HEK293T (cell line): ENCODE measurements around the gene CD247.

Experiments used
- CTCF ChIA-PET: fragments of 350-600 bp; formaldehyde crosslinking; extraction: SDS; loops from one replicate; lab custom pipeline; 2021; ENCODE audit warnings: antibody characterized with exemption, inconsistent platforms; lab: Yijun Ruan, JAX
- POLR2A ChIA-PET: fragments of 350-600 bp; formaldehyde crosslinking; extraction: SDS; loops from one replicate; lab custom pipeline; 2020; ENCODE audit warnings: antibody characterized with exemption, inconsistent platforms; lab: Yijun Ruan, JAX
- DNase-seq: peaks from one replicate; pipeline ENCODE4 v3.0.0; 2012; ENCODE audit warnings: mixed read lengths; ENCODE audit errors: extremely low spot score
- ARNT ChIP-seq: fragments of 450-650 bp; IDR thresholded peaks from 2 replicates; pipeline ENCODE4 v1.6.1; 2017; ENCODE audit warnings: mild to moderate bottlenecking
- BHLHE40 ChIP-seq: fragments of 450-650 bp; IDR thresholded peaks from 2 replicates; pipeline ENCODE4 v1.6.1; 2016; ENCODE audit warnings: mild to moderate bottlenecking, moderate library complexity, borderline replicate concordance
- CTBP1 ChIP-seq: fragments of 450-650 bp; IDR thresholded peaks from 2 replicates; pipeline ENCODE4 v1.6.1; 2016; ENCODE audit warnings: borderline replicate concordance
- ELF4 ChIP-seq: fragments of 450-650 bp; IDR thresholded peaks from 2 replicates; pipeline ENCODE4 v1.6.1; 2017; ENCODE audit warnings: antibody characterized with exemption
- FOXA1 ChIP-seq: fragments of 450-650 bp; IDR thresholded peaks from 2 replicates; pipeline ENCODE4 v1.6.1; 2016; ENCODE audit warnings: mild to moderate bottlenecking
- FOXK2 ChIP-seq: fragments of 450-650 bp; IDR thresholded peaks from 2 replicates; pipeline ENCODE4 v1.6.1; 2016; ENCODE audit warnings: mild to moderate bottlenecking
- FOXM1 ChIP-seq: fragments of 450-650 bp; IDR thresholded peaks from 2 replicates; pipeline ENCODE4 v1.6.1; 2017; ENCODE audit warnings: mild to moderate bottlenecking, borderline replicate concordance
- HDGF ChIP-seq: fragments of 450-650 bp; IDR thresholded peaks from 2 replicates; pipeline ENCODE4 v1.6.1; 2017; ENCODE audit warnings: antibody characterized with exemption, borderline replicate concordance
- L3MBTL2 ChIP-seq: fragments of 450-650 bp; conservative IDR thresholded peaks from 2 replicates; pipeline ENCODE4 v1.6.1; 2016; ENCODE audit warnings: mild to moderate bottlenecking
- LEF1 ChIP-seq: fragments of 450-650 bp; IDR thresholded peaks from 2 replicates; pipeline ENCODE4 v1.6.1; 2017; ENCODE audit warnings: mild to moderate bottlenecking, borderline replicate concordance
- NFRKB ChIP-seq: fragments of 450-650 bp; IDR thresholded peaks from 2 replicates; pipeline ENCODE4 v1.6.1; 2016; ENCODE audit warnings: mild to moderate bottlenecking, moderate library complexity
- SP1 ChIP-seq: fragments of 450-650 bp; IDR thresholded peaks from 2 replicates; pipeline ENCODE4 v1.6.1; 2017
- SUZ12 ChIP-seq: fragments of 450-650 bp; IDR thresholded peaks from 2 replicates; pipeline ENCODE4 v1.6.1; 2016; ENCODE audit warnings: mild to moderate bottlenecking
- TARDBP ChIP-seq: fragments of 450-650 bp; IDR thresholded peaks from 2 replicates; pipeline ENCODE4 v1.6.1; 2016
- ZNF384 ChIP-seq: fragments of 450-650 bp; IDR thresholded peaks from 2 replicates; pipeline ENCODE4 v1.6.1; 2016
- TF ChIP-seq, protein P1 (sequence below): fragments of 450-650 bp; IDR thresholded peaks from 2 replicates; pipeline ENCODE4 v1.6.1; 2016

The CD247 gene

GRCh38 chr1:167543199-167543990 lies 25.1 kb upstream of the CD247 start:
- no peak for DNase-seq
- TF ChIP-seq FOXM1 (no peak), L3MBTL2 (no peak), CTBP1 (no peak), NFRKB (no peak), TARDBP (no peak), ZNF384 (no peak), ELF4 (no peak), BHLHE40 (no peak), LEF1 (no peak), ARNT (no peak), SP1 (no peak), FOXA1 (no peak), HDGF (no peak), FOXK2 (no peak), SUZ12 (no peak)
- TF ChIP-seq, protein P1, sequence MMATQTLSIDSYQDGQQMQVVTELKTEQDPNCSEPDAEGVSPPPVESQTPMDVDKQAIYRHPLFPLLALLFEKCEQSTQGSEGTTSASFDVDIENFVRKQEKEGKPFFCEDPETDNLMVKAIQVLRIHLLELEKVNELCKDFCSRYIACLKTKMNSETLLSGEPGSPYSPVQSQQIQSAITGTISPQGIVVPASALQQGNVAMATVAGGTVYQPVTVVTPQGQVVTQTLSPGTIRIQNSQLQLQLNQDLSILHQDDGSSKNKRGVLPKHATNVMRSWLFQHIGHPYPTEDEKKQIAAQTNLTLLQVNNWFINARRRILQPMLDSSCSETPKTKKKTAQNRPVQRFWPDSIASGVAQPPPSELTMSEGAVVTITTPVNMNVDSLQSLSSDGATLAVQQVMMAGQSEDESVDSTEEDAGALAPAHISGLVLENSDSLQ, result no peak
- ChIA-PET CTCF (interaction anchor here (0.6 kb wide), 1 partner anchor 155 kb away, joined by 3 read pairs; no protein-coding TSS in a partner anchor), POLR2A (interaction anchor here (0.8 kb wide), 1 partner anchor 10 kb away, joined by 4 read pairs; the partner anchor contains the start of gene CREG1)

DNA sequence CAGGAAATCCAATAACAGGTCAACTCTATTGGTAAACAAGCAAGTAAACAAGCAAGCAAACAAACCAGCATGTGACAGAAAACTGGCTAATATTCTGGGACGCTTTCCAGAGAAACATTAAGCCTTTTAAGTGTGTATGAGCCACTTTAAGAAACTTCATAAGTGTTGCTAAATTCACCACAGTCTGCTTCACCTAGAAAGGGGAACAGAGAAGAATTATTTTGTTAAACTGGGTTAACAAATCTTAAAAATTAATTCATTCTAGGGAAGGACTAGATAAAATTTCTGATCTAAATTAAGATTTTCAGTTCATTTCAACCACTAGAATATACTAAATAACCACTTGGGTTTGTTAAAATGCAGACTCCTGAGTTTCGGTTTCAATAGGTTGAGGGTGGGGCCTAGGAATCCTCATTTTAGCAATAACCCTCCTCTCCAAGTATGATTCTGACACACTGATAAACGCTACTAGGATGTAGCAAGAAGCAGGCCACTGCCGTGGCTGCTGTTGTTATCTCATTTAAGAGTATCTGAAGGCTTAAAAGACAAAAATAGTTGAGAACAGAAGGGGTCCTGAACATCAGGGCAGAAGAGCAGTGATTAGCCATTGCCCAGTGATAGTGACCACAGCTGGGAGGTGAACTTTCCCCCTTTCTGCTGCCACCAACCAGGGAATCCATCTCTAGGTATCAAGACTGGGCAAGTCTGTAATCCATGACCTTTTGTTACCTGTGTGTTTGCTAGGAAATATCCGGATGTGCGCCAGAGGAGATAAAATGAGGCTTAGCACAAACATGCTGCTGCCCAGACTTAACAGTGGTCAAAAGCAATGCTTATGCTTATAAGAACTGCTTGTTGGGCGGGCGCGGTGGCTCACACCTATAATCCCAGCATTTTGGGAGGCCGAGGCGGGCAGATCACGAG lies 24.0 kb upstream of the CD247 start:
- POLR2A ChIA-PET, result interaction anchor here (1.0 kb wide), 1 partner anchor 11 kb away, joined by 4 read pairs; the partner anchor contains the start of gene CREG1
- CTCF ChIA-PET, result interaction anchor here (2.5 kb wide), 1 partner anchor 13 kb away, joined by 12 read pairs; no protein-coding TSS in a partner anchor
- DNase-seq, result no peak
- TF ChIP-seq SUZ12 (no peak), SP1 (no peak), LEF1 (no peak), NFRKB (no peak), CTBP1 (no peak), ARNT (no peak), FOXM1 (no peak), FOXK2 (no peak)
- TF ChIP-seq, protein P1, result no peak

DNA sequence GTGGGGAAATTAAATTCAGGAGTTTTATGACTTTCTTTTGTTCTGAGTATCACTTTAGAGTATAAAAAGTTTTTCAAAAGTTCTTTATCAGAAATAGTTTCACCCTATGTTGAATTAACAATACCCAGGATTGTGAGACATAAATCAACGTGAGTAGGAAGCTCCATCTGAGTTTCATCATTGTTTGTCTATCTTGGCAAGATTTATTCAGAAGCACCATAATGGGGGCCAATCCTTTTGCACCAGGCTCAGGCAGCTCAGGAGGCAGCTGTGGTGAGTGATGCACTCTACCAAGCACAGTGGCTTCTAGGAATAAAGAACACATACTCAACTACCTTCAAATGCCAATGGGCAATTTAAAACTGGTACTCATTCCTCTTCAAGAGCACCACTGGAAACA lies 23.3 kb upstream of the CD247 start:
- POLR2A ChIA-PET, result interaction anchor here (1.0 kb wide), 1 partner anchor 12 kb away, joined by 4 read pairs; the partner anchor contains the start of gene CREG1
- no peak for DNase-seq
- no peak for TF ChIP-seq BHLHE40
- no peak for TF ChIP-seq FOXA1
- TF ChIP-seq HDGF, result no peak
- no peak for TF ChIP-seq FOXM1
- no peak for TF ChIP-seq ELF4
- no peak for TF ChIP-seq ZNF384
- no peak for TF ChIP-seq FOXK2
- no peak for TF ChIP-seq SP1
- no peak for TF ChIP-seq SUZ12
- no peak for TF ChIP-seq L3MBTL2
- TF ChIP-seq LEF1, result no peak
- TF ChIP-seq NFRKB, result no peak
- CTCF ChIA-PET, result interaction anchor here (1.1 to 2.5 kb wide), 3 partner anchors 12 to 146 kb away, joined by 3 to 12 read pairs (median 7); no protein-coding TSS in a partner anchor

DNA sequence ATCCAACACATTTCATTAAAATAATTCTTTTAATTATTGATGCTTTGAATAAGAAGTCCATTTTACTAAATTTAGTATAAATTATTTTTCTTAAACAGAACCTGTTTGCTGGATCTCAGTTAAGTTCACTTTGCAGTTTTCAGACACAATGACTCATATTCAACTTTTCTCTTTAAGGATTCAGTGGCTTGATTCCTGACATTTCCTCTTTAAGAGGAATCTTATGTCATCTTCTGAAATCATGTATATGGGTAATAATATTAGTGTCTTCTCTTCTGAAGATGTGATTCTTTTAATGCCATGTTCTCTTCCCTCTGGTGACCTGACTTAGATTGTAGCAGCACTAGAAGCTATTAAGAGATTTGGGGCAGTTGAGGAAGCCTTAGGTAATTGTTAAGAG lies 22.7 kb upstream of the CD247 start:
- no peak for TF ChIP-seq HDGF
- ChIA-PET CTCF (interaction anchor here (0.6 to 2.5 kb wide), 10 partner anchors 8 to 147 kb away, joined by 3 to 12 read pairs (median 4); partner anchors contain the start of gene CREG1), POLR2A (interaction anchor here (1.0 kb wide), 1 partner anchor 12 kb away, joined by 4 read pairs; the partner anchor contains the start of gene CREG1)
- no peak for DNase-seq

GRCh38 chr1:167538657-167539056 lies 20.3 kb upstream of the CD247 start:
- no peak for TF ChIP-seq LEF1
- no peak for TF ChIP-seq ZNF384
- TF ChIP-seq L3MBTL2, result no peak
- TF ChIP-seq FOXM1, result no peak
- no peak for TF ChIP-seq FOXK2
- no peak for TF ChIP-seq ARNT
- no peak for TF ChIP-seq FOXA1
- TF ChIP-seq, protein P1, result no peak
- CTCF ChIA-PET, result no interaction called here
- POLR2A ChIA-PET, result no interaction called here
- DNase-seq, result no peak
